Skeletal muscle cell (primary cell): Measurements from ENCODE around the gene FAM124A.
"Not testable (repeated sequence)": the region's sequence is repeated elsewhere in the genome, so short reads cannot be mapped to it uniquely, and the experiment has no call there.

Experiments
- DNase-seq: peaks from one replicate; pipeline ENCODE4 v3.0.0-alpha.2; 2010; ENCODE audit warnings: low read depth
- H3K4me3 ChIP-seq: 2 replicates; pipeline ENCODE4 v1.5.1; 2011; ENCODE audit warnings: low read depth, mild to moderate bottlenecking, control low read depth, low read length, moderate library complexity

Gene FAM124A

GRCh38 chr13:51287758-51288157 lies 65.6 kb downstream of the FAM124A start:
- H3K4me3 ChIP-seq = no peak overlapping the region
- no peak for DNase-seq

- DNase-seq, H3K4me3 ChIP-seq: not testable (repeated sequence)
These were observed 66.1 kb downstream of the FAM124A start for GRCh38 chr13:51288254-51288653.

GRCh38 chr13:51291341-51291740 lies 69.1 kb downstream of the FAM124A start:
- DNase-seq = no peak
- H3K4me3 ChIP-seq = no peak overlapping the region

GRCh38 chr13:51292000-51292565 lies 69.9 kb downstream of the FAM124A start:
- H3K4me3 ChIP-seq = no peak overlapping the region
- DNase-seq = no peak

- H3K4me3 ChIP-seq = no peak overlapping the region
- DNase-seq = no peak
These were observed 75.4 kb downstream of the FAM124A start for GRCh38 chr13:51297556-51297955.

GRCh38 chr13:51298812-51299211 lies 76.6 kb downstream of the FAM124A start:
- H3K4me3 ChIP-seq = no peak overlapping the region
- DNase-seq = no peak

GRCh38 chr13:51303063-51303552 lies 80.9 kb downstream of the FAM124A start:
- no peak for DNase-seq

GRCh38 chr13:51303882-51304281 lies 81.7 kb downstream of the FAM124A start:
- no peak for DNase-seq
- H3K4me3 ChIP-seq = no peak overlapping the region

More at GRCh38 chr13:51303063-51303552, 80.9 kb downstream of the FAM124A start:
- no peak overlapping the region for H3K4me3 ChIP-seq

- no peak for DNase-seq
- H3K4me3 ChIP-seq = no peak overlapping the region
These were observed 83.2 kb downstream of the FAM124A start for GRCh38 chr13:51305271-51305967.

GRCh38 chr13:51308781-51309180 lies 86.6 kb downstream of the FAM124A start:
- DNase-seq = no peak
- no peak overlapping the region for H3K4me3 ChIP-seq

- no peak overlapping the region for H3K4me3 ChIP-seq
- DNase-seq = no peak
These were observed 89.0 kb downstream of the FAM124A start for GRCh38 chr13:51311231-51311630.

- no peak overlapping the region for H3K4me3 ChIP-seq
- DNase-seq = no peak
These were observed 89.8 kb downstream of the FAM124A start for GRCh38 chr13:51311957-51312520.

GRCh38 chr13:51313619-51314018 lies 91.4 kb downstream of the FAM124A start:
- no peak overlapping the region for H3K4me3 ChIP-seq
- DNase-seq = no peak

GRCh38 chr13:51317262-51317661 lies 95.1 kb downstream of the FAM124A start:
- no peak overlapping the region for H3K4me3 ChIP-seq
- DNase-seq = peak; percentile 33

- H3K4me3 ChIP-seq = no peak overlapping the region
- DNase-seq = no peak
These were observed 95.8 kb downstream of the FAM124A start for GRCh38 chr13:51318015-51318414.

GRCh38 chr13:51318876-51319275 lies 96.7 kb downstream of the FAM124A start:
- no peak overlapping the region for H3K4me3 ChIP-seq
- DNase-seq = no peak

GRCh38 chr13:51321836-51322235 lies 99.6 kb downstream of the FAM124A start:
- no peak overlapping the region for H3K4me3 ChIP-seq
- DNase-seq = no peak

GRCh38 chr13:51322826-51323225 lies 100.6 kb downstream of the FAM124A start:
- H3K4me3 ChIP-seq = no peak overlapping the region
- no peak for DNase-seq

GRCh38 chr13:51323824-51324511 lies 101.8 kb downstream of the FAM124A start:
- H3K4me3 ChIP-seq = no peak overlapping the region
- no peak for DNase-seq

- DNase-seq = no peak
- no peak overlapping the region for H3K4me3 ChIP-seq
These were observed 102.7 kb downstream of the FAM124A start for GRCh38 chr13:51324714-51325420.
